Measurements from ENCODE around the gene AGBL1.

Gene AGBL1

GRCh38 chr15:86659724-86660411, 580.2 kb downstream of the AGBL1 start:
- DNase-seq: no peak

DNA sequence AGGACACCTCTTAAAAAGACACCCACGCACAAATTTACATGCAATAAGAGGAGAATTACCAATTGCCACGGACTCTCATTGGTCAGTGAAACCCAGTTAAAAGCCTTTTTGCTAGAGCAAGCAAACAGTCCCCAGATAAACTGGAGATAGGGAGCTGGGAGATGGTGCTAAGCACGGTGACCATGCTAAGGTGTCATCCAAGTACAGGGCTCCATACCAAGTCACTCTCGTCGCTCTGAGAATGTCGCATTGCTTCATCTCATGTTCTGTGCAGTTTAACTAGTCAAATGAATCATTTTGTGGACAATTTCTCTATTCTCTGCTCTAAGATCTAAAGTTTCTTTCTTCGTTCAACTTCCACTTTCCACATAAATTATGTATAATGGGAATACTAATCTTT, 581.9 kb downstream of the AGBL1 start:
- no peak for DNase-seq

- no peak for DNase-seq
These were observed 583.6 kb downstream of the AGBL1 start for GRCh38 chr15:86663304-86663703.

DNA sequence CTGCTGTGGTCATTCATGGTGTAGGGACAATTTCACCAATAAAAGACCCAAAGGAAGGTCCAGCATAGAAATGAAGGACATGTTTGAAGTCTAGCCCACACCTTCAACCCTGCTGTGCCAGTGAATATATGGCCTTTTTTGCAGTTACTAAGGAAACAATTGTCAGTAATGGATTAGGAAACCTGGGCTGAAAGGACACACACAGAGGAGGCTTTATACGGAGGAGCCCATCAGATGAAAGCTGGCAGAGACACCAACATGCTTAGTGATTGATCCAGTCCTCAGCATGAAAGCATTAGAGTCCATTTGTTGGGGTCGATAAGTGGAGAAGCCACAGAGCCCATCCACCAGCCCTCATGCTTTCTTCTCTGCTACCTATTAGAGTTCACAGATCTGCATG, 584.3 kb downstream of the AGBL1 start:
- DNase-seq: no peak

DNA sequence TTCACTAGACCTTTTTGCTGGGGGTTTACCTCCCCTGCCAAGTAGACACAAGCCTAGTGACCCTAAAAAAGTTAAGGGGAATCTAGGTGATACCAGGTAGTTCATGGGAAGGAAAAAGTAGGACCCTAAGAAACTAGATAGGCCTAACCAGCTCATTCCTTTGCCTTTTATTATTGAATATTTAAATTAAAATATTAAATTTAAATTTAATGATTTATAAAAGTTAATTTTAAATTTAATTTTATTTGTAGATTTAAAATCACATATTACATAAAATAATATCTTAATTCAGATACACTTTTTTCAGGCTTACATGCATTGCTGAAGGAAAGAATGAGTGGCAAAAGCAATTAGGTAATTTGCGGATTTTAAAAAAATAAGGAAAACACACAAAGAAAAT, 584.9 kb downstream of the AGBL1 start:
- DNase-seq: no peak

- no peak for DNase-seq
These were observed 596.3 kb downstream of the AGBL1 start for GRCh38 chr15:86676002-86676401.

- no peak for DNase-seq
These were observed 597.6 kb downstream of the AGBL1 start for GRCh38 chr15:86677278-86677677.

DNA sequence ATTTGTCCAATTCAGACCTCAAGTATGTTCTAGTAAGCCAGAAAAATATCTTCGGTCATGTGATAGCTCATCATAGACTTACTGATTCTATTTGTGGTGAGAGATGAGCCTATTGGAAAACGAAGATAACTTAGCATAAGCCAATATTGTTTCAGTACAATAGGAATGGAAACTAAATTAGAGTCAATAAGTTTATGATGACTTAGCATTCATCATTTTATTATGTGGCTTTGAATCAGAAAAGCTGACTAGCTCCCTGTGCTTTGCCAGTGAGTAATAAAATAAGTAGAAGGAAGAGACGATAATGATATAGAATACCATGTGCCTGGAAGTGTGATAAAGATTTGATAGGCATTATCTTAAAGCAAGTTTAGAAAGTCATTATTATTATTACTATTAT, 605.6 kb downstream of the AGBL1 start:
- DNase-seq: no peak

- no peak for DNase-seq
These were observed 609.3 kb downstream of the AGBL1 start for GRCh38 chr15:86689006-86689405.

GRCh38 chr15:86690566-86690965, 610.9 kb downstream of the AGBL1 start:
- no peak for DNase-seq

GRCh38 chr15:86691091-86691663, 611.5 kb downstream of the AGBL1 start:
- DNase-seq: no peak

- DNase-seq: no peak
These were observed 621.4 kb downstream of the AGBL1 start for GRCh38 chr15:86700864-86701610.

- DNase-seq: no peak
These were observed 621.9 kb downstream of the AGBL1 start for GRCh38 chr15:86701611-86701963.

DNA sequence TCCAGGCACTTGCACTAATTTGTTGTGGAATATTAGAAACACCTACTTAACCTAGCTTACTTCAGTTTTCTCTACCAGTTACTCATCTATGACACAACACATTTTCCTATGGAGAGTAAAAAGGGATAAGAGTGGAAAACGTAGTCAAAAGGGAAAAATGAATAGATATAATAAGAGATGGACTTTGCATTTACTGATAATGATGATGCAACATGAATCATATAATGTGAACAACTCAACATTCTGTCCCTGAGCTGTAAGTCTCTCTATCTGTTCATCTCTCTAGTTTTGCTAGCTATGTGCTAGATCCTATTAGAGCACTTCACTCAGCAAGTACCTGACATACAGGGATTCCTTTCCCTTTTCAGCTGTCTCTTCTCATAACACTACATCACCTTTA, 627.1 kb downstream of the AGBL1 start:
- no peak for DNase-seq

DNA sequence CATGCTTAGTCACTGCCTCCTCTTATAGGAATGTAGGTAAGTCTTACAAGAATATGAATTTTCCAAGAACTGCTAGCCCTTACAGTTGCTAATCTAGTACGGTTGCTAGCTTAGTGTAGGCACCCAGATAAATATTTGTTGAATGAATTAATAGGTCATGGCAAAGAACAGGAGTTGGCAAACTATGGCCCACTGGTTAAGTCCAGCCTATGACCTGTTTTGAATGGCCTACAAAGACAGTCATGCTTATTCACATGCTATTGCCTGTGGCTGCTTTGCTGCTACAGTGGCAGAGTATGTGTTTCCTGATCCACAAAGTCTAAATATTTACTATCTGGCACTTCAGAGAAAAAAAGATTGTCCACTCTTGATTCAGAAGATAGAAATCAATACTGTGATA, 631.8 kb downstream of the AGBL1 start:
- no peak for DNase-seq

DNA sequence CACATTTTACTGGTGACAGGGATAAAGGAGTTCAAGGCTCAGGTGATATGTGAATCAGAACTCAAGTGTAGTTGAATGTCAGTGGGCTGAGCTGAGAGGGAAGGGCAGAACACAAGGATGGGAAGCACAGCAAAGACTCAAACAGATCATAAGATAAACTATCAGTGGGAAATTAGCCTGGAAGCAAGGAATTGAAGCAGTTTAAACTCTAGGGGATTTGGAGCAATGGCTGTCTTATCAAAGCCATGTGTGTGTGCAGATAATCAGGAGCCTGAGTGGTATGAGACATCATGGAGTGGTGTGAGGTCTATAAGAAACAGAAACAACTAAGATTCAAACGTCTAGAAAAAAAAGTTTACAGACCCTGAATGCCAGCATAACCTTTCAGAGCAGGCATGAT, 634.6 kb downstream of the AGBL1 start:
- DNase-seq: no peak

DNA sequence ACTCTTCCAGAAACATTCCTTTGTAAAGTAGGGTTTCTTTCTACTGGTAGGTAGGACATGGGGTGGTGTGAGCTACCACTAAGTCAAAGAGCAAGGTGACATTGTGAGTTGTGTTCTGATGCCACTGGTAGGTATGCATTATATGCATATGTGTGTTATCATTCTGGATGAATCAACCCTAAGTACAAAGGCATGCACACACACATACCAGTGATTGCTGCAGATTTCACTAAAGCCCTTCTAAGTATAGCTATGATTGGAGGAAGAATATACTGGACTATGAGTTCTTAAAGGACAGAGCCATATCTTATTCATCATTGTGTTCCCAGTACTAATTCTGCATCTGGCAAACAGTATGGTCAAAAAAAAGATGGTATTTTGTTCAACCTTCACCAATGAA, 646.0 kb downstream of the AGBL1 start:
- no peak for DNase-seq

DNA sequence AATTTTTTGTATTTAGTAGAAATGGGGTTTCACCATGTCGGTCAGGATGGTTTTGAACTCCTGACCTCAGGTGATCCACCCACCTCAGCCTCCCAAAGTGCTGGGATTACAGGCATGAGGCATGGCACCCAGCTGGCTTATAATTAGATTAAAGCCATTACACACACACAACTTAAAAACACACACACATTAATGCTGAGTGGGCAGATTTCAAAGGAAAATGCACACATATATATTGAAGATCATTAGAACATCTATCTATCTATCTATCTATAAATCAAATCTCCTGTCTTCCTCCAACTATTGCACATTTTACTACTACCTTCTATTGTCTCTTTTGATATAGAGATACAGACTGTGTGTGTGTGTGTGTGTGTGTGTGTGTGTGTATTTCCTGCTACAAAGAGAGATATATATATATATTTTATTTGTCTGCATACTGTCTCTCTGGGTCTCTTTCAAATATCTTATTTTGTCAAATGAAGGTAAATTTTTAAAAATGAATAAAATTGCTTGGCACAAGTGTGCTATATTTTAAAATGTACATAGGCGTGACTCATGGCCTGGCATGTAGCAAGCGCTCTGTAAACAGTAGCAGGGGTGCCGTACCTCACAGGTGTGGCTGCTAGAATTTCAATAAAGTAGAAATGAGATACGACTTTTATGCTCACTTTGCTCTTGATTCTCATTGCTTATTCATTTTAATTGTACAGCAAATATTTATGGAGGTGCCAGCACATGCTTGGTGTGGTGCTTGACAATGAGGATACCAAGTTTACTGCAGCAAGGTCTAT, 655.8 kb downstream of the AGBL1 start:
- DNase-seq: no peak

DNA sequence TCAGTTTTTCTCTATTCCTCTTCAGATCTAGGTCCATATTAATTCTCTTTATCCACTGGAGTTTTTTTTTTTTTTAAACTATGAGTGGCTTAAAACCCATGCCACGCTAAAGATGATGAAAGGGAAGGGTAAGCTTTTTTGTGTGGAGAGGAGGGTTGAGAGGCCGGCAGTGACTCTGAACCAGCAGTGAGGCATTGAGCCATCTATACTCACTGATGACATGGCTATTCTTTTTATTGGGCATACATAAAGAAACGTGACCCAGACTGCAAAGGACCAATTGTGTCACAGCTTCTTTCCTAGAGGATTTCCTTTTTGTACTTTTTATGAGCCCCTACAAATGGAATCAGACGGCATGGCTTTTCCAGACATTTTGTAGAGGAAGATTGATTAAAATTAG, 662.2 kb downstream of the AGBL1 start:
- DNase-seq: no peak

GRCh38 chr15:86743283-86743903, 663.7 kb downstream of the AGBL1 start:
- DNase-seq: no peak

DNA sequence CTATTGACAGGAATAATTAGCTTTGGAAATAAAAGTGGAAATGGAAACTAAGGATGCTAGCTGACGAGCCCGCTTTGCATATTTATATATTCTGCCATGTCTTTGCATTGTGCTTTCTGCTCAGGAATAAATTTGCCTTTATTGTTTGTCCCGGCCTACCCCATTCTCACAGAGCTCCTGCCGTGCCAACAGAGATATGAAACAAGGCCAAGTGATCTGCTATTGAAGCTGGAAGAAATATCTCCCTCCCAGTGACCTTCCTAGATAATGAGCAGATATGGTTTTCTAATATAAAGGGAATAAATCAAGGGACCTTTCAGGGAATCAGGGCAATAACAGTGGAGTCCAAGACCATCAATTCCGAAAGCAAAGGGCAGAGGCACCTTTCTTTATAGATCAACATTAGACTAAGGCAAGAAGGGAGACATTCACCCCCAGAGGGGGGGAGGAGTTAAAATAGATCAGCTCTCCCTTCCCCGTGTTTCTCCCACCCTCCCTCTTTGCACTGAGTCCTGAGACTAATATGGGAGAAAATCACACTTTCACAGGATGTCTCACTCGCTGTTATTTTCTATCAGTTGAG, 664.6 kb downstream of the AGBL1 start:
- no peak for DNase-seq

DNA sequence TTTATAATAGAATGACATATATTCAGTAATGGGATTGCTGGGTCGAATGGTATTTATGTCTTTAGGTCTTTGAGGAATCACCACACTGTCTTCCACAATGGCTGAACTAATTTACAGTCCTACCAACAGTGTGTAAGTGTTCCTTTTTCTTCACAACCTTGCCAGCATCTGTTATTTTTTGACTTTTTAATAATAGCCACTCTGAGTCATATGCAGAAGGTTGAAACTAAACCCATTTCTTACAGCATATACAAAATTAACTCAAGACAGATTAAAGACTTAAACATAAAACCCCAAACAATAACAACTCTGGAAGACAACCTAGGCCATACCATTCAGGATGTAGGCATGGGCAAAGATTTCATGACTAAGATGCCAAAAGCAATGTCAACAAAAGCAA, 671.4 kb downstream of the AGBL1 start:
- no peak for DNase-seq

DNA sequence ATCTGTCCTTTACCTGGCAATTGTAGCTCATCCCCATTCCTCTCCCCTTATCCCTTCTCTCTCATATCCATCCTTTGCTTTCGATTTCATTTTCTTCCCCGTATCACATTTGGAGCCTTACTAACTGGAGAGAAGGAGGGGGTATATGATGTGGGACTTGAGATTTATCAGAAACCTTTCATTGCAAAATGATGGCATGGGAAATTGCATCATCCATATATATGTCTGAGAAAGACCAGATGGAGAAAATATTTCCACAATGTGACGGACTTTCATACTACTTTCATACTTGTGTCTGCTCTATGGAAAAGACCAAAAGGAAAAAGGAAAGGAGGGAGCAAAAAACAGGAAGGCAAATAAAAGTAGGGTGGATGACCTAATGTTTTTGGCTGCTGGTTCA, 675.2 kb downstream of the AGBL1 start:
- no peak for DNase-seq
